ENCODE data around the gene TMEM252.

Gene TMEM252

DNA sequence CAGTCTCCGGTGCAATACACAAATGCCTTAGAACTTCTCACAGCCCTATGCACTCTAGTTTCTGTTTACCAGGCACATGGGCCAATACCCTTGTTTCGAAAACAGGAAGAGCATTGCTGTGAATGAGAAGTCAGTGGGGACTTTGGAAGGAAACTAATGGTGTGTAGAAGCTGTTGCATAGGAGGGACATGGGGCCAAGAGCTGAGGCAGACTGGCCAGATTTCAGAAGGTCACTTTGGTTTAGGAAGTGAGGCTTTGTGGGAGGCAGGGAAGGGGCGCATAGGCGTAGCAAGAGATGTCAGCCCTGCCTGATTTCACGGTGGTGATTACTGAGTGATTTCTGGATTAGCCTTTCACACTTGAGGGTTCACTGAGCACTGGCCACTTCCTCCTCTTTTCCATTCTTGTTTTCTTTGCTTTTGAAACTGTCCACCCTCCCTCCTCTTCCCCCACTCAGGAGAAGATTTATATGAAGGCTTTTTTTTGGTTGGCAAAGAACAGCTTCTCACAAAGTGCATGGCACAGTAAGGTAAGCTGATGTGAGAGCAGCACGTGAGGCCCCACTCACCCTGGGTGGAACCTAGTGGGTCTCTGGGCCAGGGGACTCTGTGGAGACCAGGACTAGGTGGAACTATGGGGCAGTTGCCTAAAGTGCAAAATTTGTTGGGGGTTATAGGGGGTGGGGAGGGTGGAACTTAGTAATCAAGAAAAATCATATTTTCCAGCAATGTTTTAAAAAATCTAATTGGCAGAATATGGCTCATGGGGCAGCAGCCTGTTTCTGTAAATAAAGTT lies 6.1 kb upstream of the TMEM252 start:
- CTCF ChIA-PET, result no interaction called here
- DNase-seq (ENCODE audit: extremely low spot score), result no peak
- TF ChIP-seq SP1 (IDR thresholded peaks at IDR 0.05) (no peak), BHLHE40 (IDR thresholded peaks at IDR 0.05; ENCODE audit: borderline replicate concordance) (no peak), ELF4 (IDR thresholded peaks at IDR 0.05) (no peak), LEF1 (IDR thresholded peaks at IDR 0.05; ENCODE audit: borderline replicate concordance) (no peak), L3MBTL2 (conservative IDR thresholded peaks at IDR 0.05) (no peak), ARNT (IDR thresholded peaks at IDR 0.05) (no peak), HDGF (IDR thresholded peaks at IDR 0.05; ENCODE audit: borderline replicate concordance) (no peak), ZNF384 (IDR thresholded peaks at IDR 0.05) (no peak), CTBP1 (IDR thresholded peaks at IDR 0.05; ENCODE audit: borderline replicate concordance) (no peak), FOXK2 (IDR thresholded peaks at IDR 0.05) (no peak), TARDBP (IDR thresholded peaks at IDR 0.05) (no peak), FOXM1 (IDR thresholded peaks at IDR 0.05; ENCODE audit: borderline replicate concordance) (no peak), SUZ12 (IDR thresholded peaks at IDR 0.05) (no peak), NFRKB (IDR thresholded peaks at IDR 0.05) (no peak), FOXA1 (IDR thresholded peaks at IDR 0.05) (no peak)
- TF ChIP-seq, protein P1, sequence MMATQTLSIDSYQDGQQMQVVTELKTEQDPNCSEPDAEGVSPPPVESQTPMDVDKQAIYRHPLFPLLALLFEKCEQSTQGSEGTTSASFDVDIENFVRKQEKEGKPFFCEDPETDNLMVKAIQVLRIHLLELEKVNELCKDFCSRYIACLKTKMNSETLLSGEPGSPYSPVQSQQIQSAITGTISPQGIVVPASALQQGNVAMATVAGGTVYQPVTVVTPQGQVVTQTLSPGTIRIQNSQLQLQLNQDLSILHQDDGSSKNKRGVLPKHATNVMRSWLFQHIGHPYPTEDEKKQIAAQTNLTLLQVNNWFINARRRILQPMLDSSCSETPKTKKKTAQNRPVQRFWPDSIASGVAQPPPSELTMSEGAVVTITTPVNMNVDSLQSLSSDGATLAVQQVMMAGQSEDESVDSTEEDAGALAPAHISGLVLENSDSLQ (IDR thresholded peaks at IDR 0.05), result no peak
- POLR2A ChIA-PET, result no interaction called here

DNA sequence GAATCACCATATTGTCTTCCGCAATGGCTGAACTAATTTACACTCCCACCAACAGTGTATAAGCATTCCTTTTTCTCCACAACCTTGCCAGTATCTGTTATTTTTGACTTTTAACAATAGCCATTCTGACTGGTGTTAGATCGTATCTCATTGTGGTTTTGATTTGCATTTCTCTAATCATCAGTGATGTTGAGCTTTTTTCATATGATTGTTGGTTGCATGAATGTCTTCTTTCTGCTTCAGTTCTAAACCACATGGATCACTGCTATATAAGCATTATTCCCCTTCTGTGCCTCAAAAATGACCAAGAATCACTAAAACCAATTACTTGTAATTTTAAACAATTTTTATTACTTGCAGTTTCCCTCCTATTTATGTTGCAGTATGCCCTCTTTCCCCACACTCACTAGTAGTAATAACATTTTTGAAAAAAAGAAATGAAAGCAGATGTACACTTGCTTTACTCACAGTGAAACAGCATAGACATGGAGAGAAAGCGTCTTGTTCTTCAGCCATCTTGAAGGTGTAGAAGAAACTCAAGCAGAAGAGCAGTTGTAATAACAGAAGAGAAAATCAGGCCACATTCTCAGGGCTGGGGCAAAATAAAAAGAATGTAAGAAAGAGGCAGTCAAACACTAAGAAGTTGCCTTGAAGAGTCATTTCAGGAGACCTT lies 4.5 kb upstream of the TMEM252 start:
- TF ChIP-seq FOXA1 (IDR thresholded peaks at IDR 0.05) (no peak), CTBP1 (IDR thresholded peaks at IDR 0.05; ENCODE audit: borderline replicate concordance) (no peak), BHLHE40 (IDR thresholded peaks at IDR 0.05; ENCODE audit: borderline replicate concordance) (no peak), SUZ12 (IDR thresholded peaks at IDR 0.05) (no peak), NFRKB (IDR thresholded peaks at IDR 0.05) (no peak), LEF1 (IDR thresholded peaks at IDR 0.05; ENCODE audit: borderline replicate concordance) (no peak), TARDBP (IDR thresholded peaks at IDR 0.05) (no peak), ARNT (IDR thresholded peaks at IDR 0.05) (no peak), FOXM1 (IDR thresholded peaks at IDR 0.05; ENCODE audit: borderline replicate concordance) (no peak), ELF4 (IDR thresholded peaks at IDR 0.05) (no peak), L3MBTL2 (conservative IDR thresholded peaks at IDR 0.05) (no peak), FOXK2 (IDR thresholded peaks at IDR 0.05) (no peak), HDGF (IDR thresholded peaks at IDR 0.05; ENCODE audit: borderline replicate concordance) (no peak), ZNF384 (IDR thresholded peaks at IDR 0.05) (no peak), SP1 (IDR thresholded peaks at IDR 0.05) (no peak)
- TF ChIP-seq, protein P1 (IDR thresholded peaks at IDR 0.05), result no peak
- POLR2A ChIA-PET, result no interaction called here
- CTCF ChIA-PET, result no interaction called here
- DNase-seq (ENCODE audit: extremely low spot score), result no peak

DNA sequence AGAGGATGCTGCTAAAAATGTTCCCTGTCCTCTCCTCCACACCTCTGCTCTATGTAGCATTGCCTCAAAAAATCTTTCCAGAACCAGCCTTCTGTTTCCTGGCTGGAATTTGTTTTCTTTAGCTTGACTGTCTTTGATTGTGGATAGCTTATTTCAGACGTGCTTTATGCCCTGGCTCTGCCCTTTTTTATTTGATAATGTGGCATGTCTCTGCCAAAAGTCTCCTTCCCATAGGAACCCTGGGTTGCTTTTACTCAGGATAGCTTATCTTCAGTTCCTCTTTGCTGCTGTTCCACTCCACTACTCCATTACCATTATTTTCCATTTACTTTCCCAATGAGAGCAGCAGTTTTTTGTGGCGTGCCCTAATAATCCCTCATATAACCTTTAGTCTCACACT lies 885 bp upstream of the TMEM252 start:
- ChIA-PET POLR2A (no interaction called here), CTCF (no interaction called here)
- TF ChIP-seq, protein P1 (IDR thresholded peaks at IDR 0.05), result no peak
- no peak for TF ChIP-seq CTBP1 (IDR thresholded peaks at IDR 0.05; ENCODE audit: borderline replicate concordance)
- no peak for TF ChIP-seq BHLHE40 (IDR thresholded peaks at IDR 0.05; ENCODE audit: borderline replicate concordance)
- no peak for TF ChIP-seq HDGF (IDR thresholded peaks at IDR 0.05; ENCODE audit: borderline replicate concordance)
- TF ChIP-seq TARDBP (IDR thresholded peaks at IDR 0.05), result no peak
- no peak for TF ChIP-seq SP1 (IDR thresholded peaks at IDR 0.05)
- TF ChIP-seq FOXK2 (IDR thresholded peaks at IDR 0.05), result no peak
- TF ChIP-seq NFRKB (IDR thresholded peaks at IDR 0.05), result no peak
- no peak for TF ChIP-seq ARNT (IDR thresholded peaks at IDR 0.05)
- no peak for TF ChIP-seq LEF1 (IDR thresholded peaks at IDR 0.05; ENCODE audit: borderline replicate concordance)
- TF ChIP-seq ELF4 (IDR thresholded peaks at IDR 0.05), result no peak
- no peak for TF ChIP-seq ZNF384 (IDR thresholded peaks at IDR 0.05)
- no peak for TF ChIP-seq L3MBTL2 (conservative IDR thresholded peaks at IDR 0.05)
- TF ChIP-seq SUZ12 (IDR thresholded peaks at IDR 0.05), result no peak
- no peak for TF ChIP-seq FOXM1 (IDR thresholded peaks at IDR 0.05; ENCODE audit: borderline replicate concordance)
- no peak for TF ChIP-seq FOXA1 (IDR thresholded peaks at IDR 0.05)
- no peak for DNase-seq (ENCODE audit: extremely low spot score)

DNA sequence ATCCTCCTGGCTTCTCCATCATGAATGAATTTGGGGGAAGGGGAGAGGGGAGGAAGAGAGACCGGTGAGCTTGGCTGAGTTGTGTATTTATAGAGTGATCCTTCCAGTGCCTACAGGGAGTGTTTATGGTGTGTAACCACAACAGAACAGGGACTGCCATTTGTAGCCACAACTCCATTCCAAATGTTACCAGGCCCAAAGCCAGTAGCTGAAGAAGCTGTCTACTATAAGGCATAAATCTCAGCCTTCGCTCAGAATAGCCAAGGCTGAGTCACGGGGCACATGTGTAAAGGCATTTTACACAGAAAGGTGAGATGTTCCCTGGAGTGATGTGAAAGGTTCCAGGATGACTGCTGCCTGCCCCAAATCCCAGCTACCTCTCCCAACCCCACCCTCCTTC lies 2.5 kb downstream of the TMEM252 start:
- CTCF ChIA-PET, result no interaction called here
- POLR2A ChIA-PET, result no interaction called here
- TF ChIP-seq ELF4 (IDR thresholded peaks at IDR 0.05) (no peak), FOXK2 (IDR thresholded peaks at IDR 0.05) (no peak), L3MBTL2 (conservative IDR thresholded peaks at IDR 0.05) (no peak), TARDBP (IDR thresholded peaks at IDR 0.05) (no peak), FOXM1 (IDR thresholded peaks at IDR 0.05; ENCODE audit: borderline replicate concordance) (no peak), ZNF384 (IDR thresholded peaks at IDR 0.05) (no peak), NFRKB (IDR thresholded peaks at IDR 0.05) (no peak), CTBP1 (IDR thresholded peaks at IDR 0.05; ENCODE audit: borderline replicate concordance) (no peak), LEF1 (IDR thresholded peaks at IDR 0.05; ENCODE audit: borderline replicate concordance) (no peak), SP1 (IDR thresholded peaks at IDR 0.05) (no peak), BHLHE40 (IDR thresholded peaks at IDR 0.05; ENCODE audit: borderline replicate concordance) (no peak), HDGF (IDR thresholded peaks at IDR 0.05; ENCODE audit: borderline replicate concordance) (no peak), ARNT (IDR thresholded peaks at IDR 0.05) (no peak)
- TF ChIP-seq, protein P1 (IDR thresholded peaks at IDR 0.05), result no peak
- no peak for DNase-seq (ENCODE audit: extremely low spot score)

DNA sequence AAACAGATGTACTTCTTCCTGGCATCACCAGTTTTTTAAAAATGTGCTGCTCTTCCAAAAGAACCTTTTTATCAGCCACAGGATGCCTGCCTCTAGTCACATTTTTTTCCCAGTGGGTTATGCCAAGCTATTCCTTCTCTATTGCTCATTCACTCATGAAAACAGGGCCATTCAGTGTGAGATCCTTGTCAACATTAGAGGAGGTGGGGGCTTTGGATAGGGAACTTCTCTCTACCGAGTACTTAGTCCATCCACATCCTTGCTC lies 3.1 kb downstream of the TMEM252 start:
- POLR2A ChIA-PET, result no interaction called here
- CTCF ChIA-PET, result no interaction called here
- TF ChIP-seq NFRKB (IDR thresholded peaks at IDR 0.05), result no peak
- no peak for TF ChIP-seq L3MBTL2 (conservative IDR thresholded peaks at IDR 0.05)
- TF ChIP-seq SP1 (IDR thresholded peaks at IDR 0.05), result no peak
- no peak for TF ChIP-seq FOXK2 (IDR thresholded peaks at IDR 0.05)
- no peak for TF ChIP-seq ARNT (IDR thresholded peaks at IDR 0.05)
- TF ChIP-seq ZNF384 (IDR thresholded peaks at IDR 0.05), result no peak
- no peak for TF ChIP-seq LEF1 (IDR thresholded peaks at IDR 0.05; ENCODE audit: borderline replicate concordance)
- TF ChIP-seq, protein P1 (IDR thresholded peaks at IDR 0.05), result no peak
- TF ChIP-seq FOXA1 (IDR thresholded peaks at IDR 0.05), result no peak
- TF ChIP-seq BHLHE40 (IDR thresholded peaks at IDR 0.05; ENCODE audit: borderline replicate concordance), result no peak
- TF ChIP-seq CTBP1 (IDR thresholded peaks at IDR 0.05; ENCODE audit: borderline replicate concordance), result no peak
- TF ChIP-seq TARDBP (IDR thresholded peaks at IDR 0.05), result no peak
- TF ChIP-seq SUZ12 (IDR thresholded peaks at IDR 0.05), result no peak
- no peak for TF ChIP-seq FOXM1 (IDR thresholded peaks at IDR 0.05; ENCODE audit: borderline replicate concordance)
- TF ChIP-seq HDGF (IDR thresholded peaks at IDR 0.05; ENCODE audit: borderline replicate concordance), result no peak
- no peak for TF ChIP-seq ELF4 (IDR thresholded peaks at IDR 0.05)
- DNase-seq (ENCODE audit: extremely low spot score), result no peak

Measured in HEK293T (cell line).